Mesendoderm (in vitro differentiated cells): ENCODE results near the gene EPHB6.

ENCODE experiments used
- DNase-seq: peaks from one replicate; pipeline ENCODE4 v3.0.0; 2013
- H2AK5ac ChIP-seq: 2 replicates; pipeline ENCODE4 v1.6.1; 2013; ENCODE audit warnings: low read length, inconsistent platforms
- H2BK120ac ChIP-seq: 2 replicates; pipeline ENCODE4 v1.6.1; 2013; ENCODE audit warnings: low read depth, mild to moderate bottlenecking, low read length, moderate library complexity, mixed read lengths
- H2BK15ac ChIP-seq: replicated peaks from 2 replicates; pipeline ENCODE4 v1.6.1; 2013; ENCODE audit warnings: low read depth, mild to moderate bottlenecking, moderate library complexity
- H2BK5ac ChIP-seq: 2 replicates; pipeline ENCODE4 v1.6.1; 2013; ENCODE audit warnings: low read length, inconsistent platforms
- H3K18ac ChIP-seq: 2 replicates; pipeline ENCODE4 v1.6.1; 2013; ENCODE audit warnings: mild to moderate bottlenecking, low read length, mixed read lengths
- H3K23ac ChIP-seq: one replicate; pipeline ENCODE4 v1.6.1; 2013; ENCODE audit warnings: low read length
- H3K27ac ChIP-seq: 2 replicates; pipeline ENCODE4 v1.5.1; 2013; ENCODE audit warnings: low read depth, mild to moderate bottlenecking, inconsistent platforms, low read length, moderate library complexity
- H3K27me3 ChIP-seq: 2 replicates; pipeline ENCODE4 v1.6.1; 2013; ENCODE audit warnings: low read length, control low read depth, mild to moderate bottlenecking, inconsistent platforms; ENCODE audit not compliant: insufficient read depth, poor library complexity
- H3K36me3 ChIP-seq: 2 replicates; pipeline ENCODE4 v1.6.1; 2013; ENCODE audit warnings: low read length, inconsistent platforms; ENCODE audit not compliant: control insufficient read depth, insufficient read depth
- H3K4ac ChIP-seq: one replicate; pipeline ENCODE4 v1.6.1; 2013; ENCODE audit warnings: low read depth, mild to moderate bottlenecking, low read length, moderate library complexity
- H3K4me1 ChIP-seq: 2 replicates; pipeline ENCODE4 v1.6.1; 2013; ENCODE audit warnings: low read depth, low read length, inconsistent platforms; ENCODE audit not compliant: control insufficient read depth
- H3K4me2 ChIP-seq: 2 replicates; pipeline ENCODE4 v1.6.1; 2013; ENCODE audit warnings: low read length
- H3K4me3 ChIP-seq: 2 replicates; pipeline ENCODE4 v1.5.1; 2013; ENCODE audit warnings: mild to moderate bottlenecking, low read length
- H3K56ac ChIP-seq: one replicate; pipeline ENCODE4 v1.6.1; 2013; ENCODE audit warnings: low read length
- H3K79me1 ChIP-seq: 2 replicates; pipeline ENCODE4 v1.6.1; 2013; ENCODE audit warnings: low read length, inconsistent platforms
- H3K79me2 ChIP-seq: 2 replicates; pipeline ENCODE4 v1.6.1; 2013; ENCODE audit warnings: mild to moderate bottlenecking, low read length; ENCODE audit not compliant: control insufficient read depth, insufficient read depth
- H3K9ac ChIP-seq: 2 replicates; pipeline ENCODE4 v1.6.1; 2013; ENCODE audit warnings: low read length, inconsistent platforms
- H4K5ac ChIP-seq: one replicate; pipeline ENCODE4 v1.6.1; 2013; ENCODE audit warnings: low read length
- H4K8ac ChIP-seq: one replicate; pipeline ENCODE4 v1.6.1; 2013; ENCODE audit warnings: low read depth, mild to moderate bottlenecking, control low read depth, low read length, moderate library complexity
- WGBS: extraction: QIAGEN DNeasy Blood & Tissue Kit; methylation state at CpG from one replicate; pipeline ENCODE4 v1.1.7; 2013; ENCODE audit warnings: low lambda C conversion rate, missing lambda C conversion rate; ENCODE audit not compliant: insufficient coverage; ENCODE audit errors: extremely low coverage; 5-methylcytosine and 5-hydroxymethylcytosine counted together

The EPHB6 gene

DNA sequence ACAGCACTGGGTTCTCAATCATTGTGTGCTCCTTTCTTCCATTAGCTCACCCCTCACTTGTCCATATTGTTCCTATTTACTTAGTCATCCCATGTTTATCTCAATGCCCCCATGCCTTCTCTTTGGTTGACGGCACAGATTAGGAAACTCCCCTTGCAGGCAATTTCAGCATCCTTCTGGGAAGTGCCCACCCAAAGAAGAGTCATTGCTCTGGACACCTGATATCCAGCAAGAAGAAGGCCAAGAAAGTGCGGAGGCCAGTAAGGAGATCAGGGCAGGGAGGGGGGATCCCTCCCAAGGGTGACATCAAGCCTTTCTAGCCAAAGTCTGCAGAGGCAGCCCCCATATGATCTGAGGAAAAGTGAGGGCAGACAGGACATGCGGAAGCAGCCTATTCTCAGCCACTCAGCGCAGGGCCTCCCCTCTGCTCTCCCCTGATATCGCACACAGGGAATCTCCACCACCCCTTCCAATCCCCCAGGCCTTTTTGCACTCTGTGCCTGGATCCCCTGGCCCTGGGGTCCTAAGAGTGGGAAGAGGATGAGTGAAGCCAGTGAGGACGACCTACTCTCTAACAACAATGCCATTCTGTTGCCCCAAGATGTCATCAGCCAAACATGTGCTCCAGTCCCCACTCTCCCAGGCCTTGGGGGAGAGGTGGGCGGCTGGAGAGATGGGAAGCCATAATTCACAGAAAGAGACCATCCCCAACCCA, 28.9 kb downstream of the EPHB6 start:
- no CpG with 5 or more reads among the region's 7 CpGs for WGBS
- Histone ChIP-seq H3K79me2 (no peaks in the 10 kb centered on the region), H3K36me3 (no peaks in the 10 kb centered on the region), H2BK5ac (no peak overlapping the region), H3K27me3 (no peaks in the 10 kb centered on the region), H3K4me2 (no peak overlapping the region), H3K4me3 (no peak overlapping the region), H4K5ac (no peak overlapping the region), H2BK15ac (no peak overlapping the region), H3K4me1 (no peaks in the 10 kb centered on the region), H2BK120ac (no peak overlapping the region), H2AK5ac (no peak overlapping the region), H4K8ac (no peak overlapping the region), H3K23ac (no peak overlapping the region), H3K4ac (no peak overlapping the region), H3K27ac (no peak overlapping the region), H3K79me1 (no peaks in the 10 kb centered on the region), H3K9ac (no peak overlapping the region), H3K18ac (no peak overlapping the region), H3K56ac (peak overlapping the region; percentile 5)
- DNase-seq = peak; percentile 30

DNA sequence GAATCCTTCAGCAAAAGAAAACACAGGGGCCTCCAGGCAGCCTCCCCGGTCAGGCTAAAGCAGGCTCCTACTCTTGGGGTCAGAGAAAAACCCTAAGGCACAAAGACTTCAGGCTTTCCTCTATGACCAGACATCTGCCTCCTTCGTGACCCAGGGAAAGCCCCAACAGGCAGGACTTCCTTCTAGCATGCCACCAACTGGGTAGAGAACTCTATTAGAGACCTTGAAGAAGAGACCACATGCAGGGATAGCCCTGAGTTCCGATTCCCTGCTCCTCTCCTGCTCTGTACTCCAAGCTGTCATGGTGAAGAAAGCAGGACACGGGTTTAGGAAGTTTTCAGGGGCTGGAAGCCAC, 29.4 kb downstream of the EPHB6 start:
- Histone ChIP-seq H4K5ac (no peak overlapping the region), H3K27me3 (no peaks in the 10 kb centered on the region), H4K8ac (no peak overlapping the region), H3K56ac (no peak overlapping the region), H3K79me1 (no peaks in the 10 kb centered on the region), H3K27ac (no peak overlapping the region), H3K4me1 (no peaks in the 10 kb centered on the region), H2BK15ac (no peak overlapping the region), H3K9ac (no peak overlapping the region), H3K79me2 (no peaks in the 10 kb centered on the region), H2BK120ac (no peak overlapping the region), H3K23ac (no peak overlapping the region), H2BK5ac (no peak overlapping the region), H3K4ac (no peak overlapping the region), H3K36me3 (no peaks in the 10 kb centered on the region), H3K4me2 (no peak overlapping the region), H2AK5ac (no peak overlapping the region), H3K18ac (no peak overlapping the region), H3K4me3 (no peak overlapping the region)
- no peak for DNase-seq
- no CpG with 5 or more reads among the region's 4 CpGs for WGBS

DNA sequence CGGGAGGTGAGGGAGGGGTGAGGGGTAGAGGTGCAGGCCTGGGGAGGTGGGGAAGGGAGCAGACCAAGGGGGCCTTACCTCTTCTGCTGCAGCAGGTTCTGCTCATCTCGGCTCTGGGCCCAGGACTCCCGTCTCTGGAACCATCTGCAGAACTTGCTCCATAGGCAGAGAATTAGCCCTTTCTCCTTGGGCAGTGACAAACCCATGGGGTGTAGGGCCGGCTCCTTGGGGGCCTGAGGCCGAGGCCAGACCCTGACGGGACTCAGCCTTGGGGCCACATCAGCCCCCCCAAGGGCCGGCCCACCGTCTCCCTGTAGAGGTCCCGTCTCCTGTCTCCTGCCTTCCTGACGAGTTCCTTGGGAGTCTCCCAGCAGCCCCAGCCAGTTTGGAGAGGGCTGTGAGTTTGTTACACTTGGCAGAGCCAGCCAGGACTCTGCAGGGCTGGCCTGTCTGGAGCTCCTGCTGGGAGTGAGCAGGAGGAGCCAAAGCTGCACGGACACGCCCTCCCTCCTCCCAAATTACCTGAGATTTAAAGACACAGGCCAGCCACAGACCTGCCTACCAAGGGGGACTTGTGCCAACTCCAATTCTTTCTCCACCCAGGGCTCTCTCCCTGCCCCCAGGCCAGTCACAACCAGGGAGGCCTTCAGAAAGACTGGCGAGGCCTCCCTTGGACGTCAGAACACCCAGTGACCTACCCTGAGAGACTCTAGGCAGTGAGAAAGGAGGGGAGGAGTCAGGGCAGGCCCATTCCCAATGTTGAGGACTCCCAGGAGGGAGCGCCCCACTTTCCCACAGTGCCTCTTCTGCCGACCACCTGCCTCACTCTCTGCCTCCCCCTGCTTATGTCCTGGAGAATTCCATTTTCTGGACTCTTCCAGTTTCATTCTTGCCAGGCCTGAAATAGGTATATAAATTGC, 30.7 kb downstream of the EPHB6 start, which contains the start of gene TRPV6:
TSS of gene TRPV6 (minus strand) at position 435 of the 920 bp plus-strand sequence.
- Histone ChIP-seq H3K27me3 (no peaks in the 10 kb centered on the region), H3K79me1 (no peaks in the 10 kb centered on the region), H3K23ac (no peak within 1 kb of the TSS), H2BK15ac (no peak within 1 kb of the TSS), H3K36me3 (no peaks in the 10 kb centered on the region), H3K4ac (no peak within 1 kb of the TSS), H3K9ac (peak within 1 kb of the TSS; percentile 38), H3K18ac (peak within 1 kb of the TSS; percentile 34), H3K4me1 (no peaks in the 10 kb centered on the region), H3K56ac (peak within 1 kb of the TSS; percentile 45), H2AK5ac (no peak within 1 kb of the TSS), H4K5ac (no peak within 1 kb of the TSS), H3K4me2 (no peak within 1 kb of the TSS), H4K8ac (no peak within 1 kb of the TSS), H2BK5ac (no peak within 1 kb of the TSS), H3K79me2 (no peaks in the 10 kb centered on the region), H2BK120ac (peak within 1 kb of the TSS; percentile 49), H3K4me3 (no peak within 1 kb of the TSS), H3K27ac (no peak within 1 kb of the TSS)
- DNase-seq = peak; percentile 93
- no CpG with 5 or more reads among the region's 16 CpGs for WGBS

DNA sequence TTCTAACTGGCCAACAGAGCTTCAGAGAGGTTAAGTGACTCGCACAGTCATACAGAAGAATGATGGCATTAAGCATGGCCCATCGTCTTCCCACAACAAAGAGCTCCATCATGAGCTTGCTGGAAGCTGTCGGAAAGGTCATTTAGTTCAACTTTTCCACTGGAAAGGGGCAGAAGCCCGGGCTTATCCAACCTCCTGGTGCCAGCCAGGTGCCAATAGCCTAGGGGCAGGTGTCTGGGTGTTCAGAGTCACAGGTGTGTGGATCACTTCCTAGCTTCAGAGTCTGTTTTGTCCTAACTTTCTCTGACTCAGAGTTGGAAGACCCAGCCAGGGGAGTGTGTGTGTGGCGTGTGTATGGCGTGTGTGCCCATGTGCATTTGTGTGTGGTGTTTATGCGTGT, 32.0 kb downstream of the EPHB6 start:
- no peaks in the 10 kb centered on the region for H3K4me1 ChIP-seq
- no peak overlapping the region for H3K27ac ChIP-seq
- H4K5ac ChIP-seq = no peak overlapping the region
- no peaks in the 10 kb centered on the region for H3K79me2 ChIP-seq
- no peak overlapping the region for H4K8ac ChIP-seq
- no peak overlapping the region for H3K18ac ChIP-seq
- H3K23ac ChIP-seq = no peak overlapping the region
- no peaks in the 10 kb centered on the region for H3K27me3 ChIP-seq
- no peak overlapping the region for H3K4ac ChIP-seq
- no peaks in the 10 kb centered on the region for H3K79me1 ChIP-seq
- no peaks in the 10 kb centered on the region for H3K36me3 ChIP-seq
- no peak overlapping the region for H3K4me2 ChIP-seq
- no peak overlapping the region for H2BK5ac ChIP-seq
- H2BK120ac ChIP-seq = no peak overlapping the region
- WGBS = no CpG with 5 or more reads among the region's 7 CpGs
- no peak overlapping the region for H2BK15ac ChIP-seq
- no peak overlapping the region for H3K4me3 ChIP-seq
- no peak overlapping the region for H2AK5ac ChIP-seq
- H3K56ac ChIP-seq = no peak overlapping the region
- H3K9ac ChIP-seq = no peak overlapping the region
- DNase-seq = no peak

DNA sequence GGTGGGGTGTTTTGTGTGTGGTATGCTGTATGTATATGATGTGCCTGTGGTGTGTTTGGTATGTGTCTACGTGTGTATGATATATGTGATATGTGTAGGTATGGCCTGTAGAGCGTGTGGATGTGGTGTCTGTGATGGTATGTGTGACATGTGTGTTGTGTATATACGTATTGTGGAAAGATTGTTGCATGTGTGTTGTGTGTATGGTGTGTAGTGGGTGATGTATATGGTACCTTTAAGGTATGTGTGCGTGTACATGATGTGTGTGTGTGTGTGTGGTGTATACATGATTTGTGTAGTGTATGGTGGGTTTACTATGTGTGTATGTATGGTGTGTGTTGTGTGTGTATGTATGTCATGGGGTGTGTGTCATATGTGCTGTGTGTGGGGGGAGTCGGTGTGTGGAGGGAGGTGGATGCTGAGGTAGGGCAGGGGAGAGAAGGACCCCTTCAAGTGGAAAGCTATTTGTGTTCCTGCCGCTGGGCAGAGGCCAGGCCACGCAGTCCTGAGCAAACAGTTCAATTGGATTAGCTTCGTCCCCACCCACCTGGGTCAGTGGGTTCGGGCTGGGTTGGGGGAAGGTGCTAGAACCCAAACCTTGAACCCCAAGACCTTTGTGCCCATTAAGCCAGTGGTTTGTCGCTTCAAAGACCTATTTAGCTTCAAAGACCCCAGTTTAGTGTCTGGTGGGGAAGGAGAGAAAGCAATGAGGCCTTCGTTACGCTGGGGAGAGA, 32.6 kb downstream of the EPHB6 start:
- no peaks in the 10 kb centered on the region for H3K27me3 ChIP-seq
- no peak overlapping the region for H3K4me2 ChIP-seq
- H3K4me3 ChIP-seq = no peak overlapping the region
- no peak overlapping the region for H2BK5ac ChIP-seq
- H4K8ac ChIP-seq = no peak overlapping the region
- WGBS = 100% methylated on average over 2 of the region's 12 CpGs
- H3K27ac ChIP-seq = no peak overlapping the region
- H3K79me2 ChIP-seq = no peaks in the 10 kb centered on the region
- H3K9ac ChIP-seq = no peak overlapping the region
- no peak overlapping the region for H2AK5ac ChIP-seq
- H4K5ac ChIP-seq = no peak overlapping the region
- H3K36me3 ChIP-seq = no peaks in the 10 kb centered on the region
- no peak overlapping the region for H3K56ac ChIP-seq
- H2BK120ac ChIP-seq = no peak overlapping the region
- H3K4me1 ChIP-seq = no peaks in the 10 kb centered on the region
- H3K79me1 ChIP-seq = no peaks in the 10 kb centered on the region
- H3K23ac ChIP-seq = no peak overlapping the region
- no peak overlapping the region for H3K4ac ChIP-seq
- H3K18ac ChIP-seq = no peak overlapping the region
- H2BK15ac ChIP-seq = no peak overlapping the region
- no peak for DNase-seq
